HepG2 (cell line): ENCODE measurements around the gene CDC23. TPM values are rescaled to one million over a fixed set of nuclear protein-coding genes. Genes with fewer than 3 reads are reported as not detected.

Experiments used
- ATRX ChIP-seq: sonication (generic); formaldehyde crosslinking; IDR thresholded peaks from 2 replicates; pipeline ENCODE4 v1.4.0; 2020; ENCODE audit warnings: missing genetic modification reagents, borderline replicate concordance
- CENPT ChIP-seq: sonication (generic); formaldehyde crosslinking; IDR thresholded peaks from 2 replicates; pipeline ENCODE4 v1.8.0; 2022; ENCODE audit warnings: low read depth, mild to moderate bottlenecking, moderate library complexity, missing genetic modification reagents
- ELF4 ChIP-seq: sonication (generic); formaldehyde crosslinking; IDR thresholded peaks from 2 replicates; pipeline ENCODE4 v1.5.0; 2020; ENCODE audit warnings: missing genetic modification reagents, mild to moderate bottlenecking, moderate library complexity, borderline replicate concordance
- HCFC1 ChIP-seq: fragments of 150-350 bp; IDR thresholded peaks from 2 replicates; pipeline ENCODE4 v1.6.1; 2014; ENCODE audit warnings: low read depth, low read length
- HES4 ChIP-seq: sonication (generic); formaldehyde crosslinking; IDR thresholded peaks from 2 replicates; pipeline ENCODE4 v1.9.0; 2021; ENCODE audit warnings: mild to moderate bottlenecking, missing genetic modification reagents, borderline replicate concordance
- IRF2 ChIP-seq: IDR thresholded peaks from 2 replicates; pipeline ENCODE4 v1.6.1; 2018; ENCODE audit warnings: missing genetic modification reagents, missing compliant biosample characterization
- KDM5A ChIP-seq: fragments of 200-600 bp; sonication (generic); IDR thresholded peaks from 2 replicates; pipeline ENCODE4 v1.7.0; 2018; ENCODE audit warnings: antibody characterized with exemption, mild to moderate bottlenecking, low read length, borderline replicate concordance
- MED8 ChIP-seq: sonication (generic); formaldehyde crosslinking; IDR thresholded peaks from 2 replicates; pipeline ENCODE4 v1.8.1; 2023; ENCODE audit warnings: mild to moderate bottlenecking, missing genetic modification reagents; ENCODE audit not compliant: insufficient replicate concordance
- NAIF1 ChIP-seq: sonication (generic); formaldehyde crosslinking; IDR thresholded peaks from 2 replicates; pipeline ENCODE4 v1.5.0; 2020; ENCODE audit warnings: mild to moderate bottlenecking, missing genetic modification reagents, borderline replicate concordance
- NR2F6 ChIP-seq, 2 experiments: IDR thresholded peaks; 2 replicates each; pipeline ENCODE4 v1.6.1; 2016; ENCODE audit warnings: antibody characterized with exemption in 1 of 2, mild to moderate bottlenecking in 1 of 2
- PHF8 ChIP-seq: sonication (generic); formaldehyde crosslinking; IDR thresholded peaks from 2 replicates; pipeline ENCODE4 v1.5.0; 2020; ENCODE audit warnings: missing genetic modification reagents
- POLR2AphosphoS5 ChIP-seq: IDR thresholded peaks from 2 replicates; pipeline ENCODE4 v1.6.1; 2012; ENCODE audit warnings: low read depth, low read length
- REST ChIP-seq, 2 experiments: IDR thresholded peaks; 2 replicates each; pipeline ENCODE4 v1.6.1; 2011 to 2012; ENCODE audit warnings: low read length in 2 of 2, borderline replicate concordance in 1 of 2, low read depth in 1 of 2, mild to moderate bottlenecking in 1 of 2, moderate library complexity in 1 of 2
- ZFP1 ChIP-seq: IDR thresholded peaks from 2 replicates; pipeline ENCODE4 v1.6.1; 2016
- ZFP90 ChIP-seq: sonication (generic); formaldehyde crosslinking; IDR thresholded peaks from 2 replicates; pipeline ENCODE4 v1.8.0; 2022; ENCODE audit warnings: missing genetic modification reagents, mild to moderate bottlenecking, inconsistent platforms, borderline replicate concordance
- ZNF317 ChIP-seq: sonication (generic); formaldehyde crosslinking; IDR thresholded peaks from 2 replicates; pipeline ENCODE4 v1.5.0; 2020; ENCODE audit warnings: mild to moderate bottlenecking, missing genetic modification reagents
- ZNF350 ChIP-seq: sonication (generic); formaldehyde crosslinking; IDR thresholded peaks from 2 replicates; pipeline ENCODE4 v1.4.0; 2020; ENCODE audit warnings: mild to moderate bottlenecking, low read depth, missing genetic modification reagents, borderline replicate concordance
- ZNF362 ChIP-seq: sonication (generic); formaldehyde crosslinking; IDR thresholded peaks from 2 replicates; pipeline ENCODE4 v1.4.0; 2020; ENCODE audit warnings: missing genetic modification reagents, mild to moderate bottlenecking, borderline replicate concordance
- ZNF614 ChIP-seq: IDR thresholded peaks from 2 replicates; pipeline ENCODE4 v1.6.1; 2018; ENCODE audit warnings: missing biosample characterization, missing genetic modification reagents, inconsistent platforms, borderline replicate concordance
- ZNF615 ChIP-seq: sonication (generic); formaldehyde crosslinking; IDR thresholded peaks from 2 replicates; pipeline ENCODE4 v1.5.0; 2020; ENCODE audit warnings: mild to moderate bottlenecking, missing genetic modification reagents, borderline replicate concordance
- ZNF784 ChIP-seq: sonication (generic); formaldehyde crosslinking; IDR thresholded peaks from 2 replicates; pipeline ENCODE4 v1.5.1; 2020; ENCODE audit warnings: missing genetic modification reagents, mild to moderate bottlenecking, borderline replicate concordance
- ZNF792 ChIP-seq: IDR thresholded peaks from 2 replicates; pipeline ENCODE4 v1.6.1; 2016
- polyA plus RNA-seq, 8 experiments: library from polyadenylated mRNA; depleted of rRNA in 3 of 8; stranded (reverse) in 7 of 8; unstranded in 1 of 8; fragments of >200 nt; fragmentation: Illumina TruSeq in 4 of 8; extraction: Trizol in 4 of 8; gene quantifications; 2 replicates each; pipeline versions ENCODE4 v1.2.1 to v1.2.3, GENCODE V29; 2011 to 2016; ENCODE audit warnings: low read depth in 4 of 8, missing spikeins in 1 of 8, mixed read lengths in 1 of 8; ENCODE audit not compliant: insufficient read depth in 1 of 8
- total RNA-seq, 5 experiments: library from RNA; depleted of rRNA; stranded (reverse); fragments of >200 nt; fragmentation: Illumina TruSeq; extraction: Trizol; gene quantifications; 2 replicates each; pipeline ENCODE4 v1.2.3, GENCODE V29; 2016; ENCODE audit warnings: low read depth in 1 of 5

The CDC23 gene
- total and polyA plus RNA-seq, 2 of the 13 experiments (the other 11 are each of a cell fraction or from before 2014, with no cell fraction given) = 38.3 to 47.7 TPM

- TF ChIP-seq REST (IDR thresholded peaks at IDR 0.05; ENCODE audit: borderline replicate concordance in 1 of 2, low read depth in 1 of 2, low read length in 2 of 2) (0 out of 4 replicates have a peak, but pooled peaks of 1 of the 2 experiments have one; percentile 22), ELF4 (peak; percentile 45; the same call in 1 of the 2 replicates), NAIF1 (CRISPR knock-in tag) (peak; percentile 55; the same call in 1 of the 2 replicates), ZNF614 (CRISPR knock-in tag) (peak; percentile 17), MED8 (CRISPR knock-in tag) (no peak), HES4 (CRISPR knock-in tag) (0 out of 2 replicates have a peak, but pooled peaks have one; percentile 14), ZNF362 (CRISPR knock-in tag) (no peak), KDM5A (peak; percentile 87), ATRX (CRISPR knock-in tag) (no peak), NR2F6 (IDR thresholded peaks at IDR 0.05) (peak; percentile 66), NR2F6 (CRISPR knock-in tag; IDR thresholded peaks at IDR 0.05) (peak; percentile 43), HCFC1 (peak; percentile 79), IRF2 (CRISPR knock-in tag) (no peak), ZNF792 (no peak), ZNF615 (peak; percentile 97; the same call in 1 of the 2 replicates), ZNF784 (CRISPR knock-in tag) (no peak), ZFP90 (CRISPR knock-in tag) (peak; percentile 50; the same call in 1 of the 2 replicates), PHF8 (CRISPR knock-in tag) (peak; percentile 92), ZNF317 (CRISPR knock-in tag) (no peak), CENPT (CRISPR knock-in tag) (no peak), ZNF350 (CRISPR knock-in tag) (peak; percentile 41), POLR2AphosphoS5 (peak; percentile 95), ZFP1 (CRISPR knock-in tag) (0 out of 2 replicates have a peak, but pooled peaks have one; percentile 53)
Observed at GRCh38 chr5:138178516-138179276, 34.4 kb downstream of the CDC23 start, which contains the start of the genes BRD8 and KIF20A (continued).
